Osteocyte (in vitro differentiated cells): ENCODE data around the gene DUOXA2. TPM values are rescaled to one million over a fixed set of nuclear protein-coding genes. Genes with fewer than 3 reads are reported as not detected.

Source experiments
- DNase-seq: peaks from one replicate; pipeline ENCODE4 v3.0.0; 2021; ENCODE audit warnings: mixed read lengths; ENCODE audit not compliant: unreplicated experiment; ENCODE audit errors: extremely low spot score
- H3K27ac Mint-ChIP-seq: one replicate; pipeline ENCODE4 v1.8.0; 2021; ENCODE audit warnings: mild to moderate bottlenecking, mixed read lengths; ENCODE audit not compliant: unreplicated experiment
- H3K27me3 Mint-ChIP-seq: one replicate; pipeline ENCODE4 v1.8.0; 2021; ENCODE audit warnings: mixed read lengths; ENCODE audit not compliant: unreplicated experiment
- H3K36me3 Mint-ChIP-seq: one replicate; pipeline ENCODE4 v1.8.0; 2021; ENCODE audit warnings: mixed read lengths; ENCODE audit not compliant: unreplicated experiment
- H3K4me1 Mint-ChIP-seq: one replicate; pipeline ENCODE4 v1.8.0; 2021; ENCODE audit warnings: mixed read lengths; ENCODE audit not compliant: unreplicated experiment
- H3K4me3 Mint-ChIP-seq: one replicate; pipeline ENCODE4 v1.8.0; 2021; ENCODE audit warnings: mild to moderate bottlenecking, moderate library complexity, mixed read lengths; ENCODE audit not compliant: unreplicated experiment
- H3K9me3 Mint-ChIP-seq: one replicate; pipeline ENCODE4 v1.8.0; 2021; ENCODE audit warnings: mixed read lengths; ENCODE audit not compliant: unreplicated experiment
- total RNA-seq: library from RNA; stranded (reverse); gene quantifications from 2 replicates; pipeline ENCODE4 v1.2.1, GENCODE V29; 2021
- TF ChIP-seq, protein P1 (sequence below): fragments of 200-600 bp; sonication (generic); IDR thresholded peaks from 2 replicates; pipeline ENCODE4 v1.5.0; 2021; ENCODE audit warnings: antibody characterized with exemption, mild to moderate bottlenecking, moderate library complexity

Gene DUOXA2
- total RNA-seq, 1 donor from 2014 or later, result not detected

DNA sequence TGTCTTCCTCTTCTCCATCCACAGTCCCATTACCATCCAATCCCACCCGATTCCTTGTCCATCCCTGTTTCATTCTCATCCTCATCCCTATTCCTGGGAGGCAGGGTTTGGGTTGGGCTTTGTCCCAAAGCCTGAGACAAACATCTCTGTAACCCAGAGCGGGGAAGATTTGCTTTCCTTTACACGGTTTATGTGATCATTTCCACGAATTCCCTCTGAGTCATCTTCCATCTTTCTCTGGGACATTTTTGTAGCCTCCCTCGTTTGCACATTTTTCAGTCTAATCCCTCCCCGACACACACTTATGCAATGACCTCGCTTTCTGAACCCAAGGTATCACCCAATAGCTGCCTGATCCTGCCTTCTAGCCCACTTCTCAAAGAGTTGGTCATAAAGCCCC is 23.0 kb upstream of the DUOXA2 start:
- H3K9me3 Mint-ChIP-seq, result no peaks in the 10 kb centered on the region
- no peaks in the 10 kb centered on the region for H3K36me3 Mint-ChIP-seq
- no peak for DNase-seq
- H3K4me3 Mint-ChIP-seq, result no peak overlapping the region
- H3K4me1 Mint-ChIP-seq, result no peaks in the 10 kb centered on the region
- peaks cover 47% of the 10 kb centered on the region for H3K27me3 Mint-ChIP-seq
- no peak overlapping the region for H3K27ac Mint-ChIP-seq
- TF ChIP-seq, protein P1, sequence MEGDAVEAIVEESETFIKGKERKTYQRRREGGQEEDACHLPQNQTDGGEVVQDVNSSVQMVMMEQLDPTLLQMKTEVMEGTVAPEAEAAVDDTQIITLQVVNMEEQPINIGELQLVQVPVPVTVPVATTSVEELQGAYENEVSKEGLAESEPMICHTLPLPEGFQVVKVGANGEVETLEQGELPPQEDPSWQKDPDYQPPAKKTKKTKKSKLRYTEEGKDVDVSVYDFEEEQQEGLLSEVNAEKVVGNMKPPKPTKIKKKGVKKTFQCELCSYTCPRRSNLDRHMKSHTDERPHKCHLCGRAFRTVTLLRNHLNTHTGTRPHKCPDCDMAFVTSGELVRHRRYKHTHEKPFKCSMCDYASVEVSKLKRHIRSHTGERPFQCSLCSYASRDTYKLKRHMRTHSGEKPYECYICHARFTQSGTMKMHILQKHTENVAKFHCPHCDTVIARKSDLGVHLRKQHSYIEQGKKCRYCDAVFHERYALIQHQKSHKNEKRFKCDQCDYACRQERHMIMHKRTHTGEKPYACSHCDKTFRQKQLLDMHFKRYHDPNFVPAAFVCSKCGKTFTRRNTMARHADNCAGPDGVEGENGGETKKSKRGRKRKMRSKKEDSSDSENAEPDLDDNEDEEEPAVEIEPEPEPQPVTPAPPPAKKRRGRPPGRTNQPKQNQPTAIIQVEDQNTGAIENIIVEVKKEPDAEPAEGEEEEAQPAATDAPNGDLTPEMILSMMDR, result no peak

GRCh38 chr15:45091576-45091975 is 22.6 kb upstream of the DUOXA2 start:
- DNase-seq, result no peak
- H3K27me3 Mint-ChIP-seq, result peaks cover 47% of the 10 kb centered on the region
- no peak overlapping the region for H3K27ac Mint-ChIP-seq
- no peaks in the 10 kb centered on the region for H3K4me1 Mint-ChIP-seq
- no peaks in the 10 kb centered on the region for H3K9me3 Mint-ChIP-seq
- TF ChIP-seq, protein P1, result no peak
- no peaks in the 10 kb centered on the region for H3K36me3 Mint-ChIP-seq
- no peak overlapping the region for H3K4me3 Mint-ChIP-seq

DNA sequence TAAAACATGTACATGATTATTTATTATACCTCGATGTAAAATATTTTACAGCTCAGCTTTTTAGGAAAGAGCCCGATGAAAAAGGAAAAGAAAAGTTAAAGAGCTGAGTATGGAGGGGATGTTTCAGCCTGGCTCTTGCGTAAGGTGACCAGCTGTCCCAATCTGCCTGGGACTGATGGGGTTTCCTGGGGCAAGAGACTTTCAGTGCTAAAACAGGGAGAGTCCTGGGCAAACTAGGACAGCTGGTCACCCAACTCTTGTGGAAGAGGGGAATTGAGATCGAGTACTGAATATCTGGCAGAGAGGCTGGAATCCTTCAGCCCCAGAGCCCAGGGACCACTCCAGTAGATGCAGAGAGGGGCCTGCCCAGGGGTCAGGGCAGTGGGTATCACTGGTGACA is 21.1 kb upstream of the DUOXA2 start:
- H3K36me3 Mint-ChIP-seq, result no peaks in the 10 kb centered on the region
- no peak overlapping the region for H3K4me3 Mint-ChIP-seq
- no peak overlapping the region for H3K27ac Mint-ChIP-seq
- no peaks in the 10 kb centered on the region for H3K4me1 Mint-ChIP-seq
- peaks cover 38% of the 10 kb centered on the region for H3K27me3 Mint-ChIP-seq
- H3K9me3 Mint-ChIP-seq, result no peaks in the 10 kb centered on the region
- DNase-seq, result no peak
- TF ChIP-seq, protein P1, result no peak

- Mint-ChIP-seq H3K9me3 (no peaks in the 10 kb centered on the region), H3K27ac (no peak overlapping the region), H3K27me3 (peaks cover 41% of the 10 kb centered on the region), H3K36me3 (no peaks in the 10 kb centered on the region), H3K4me1 (no peaks in the 10 kb centered on the region), H3K4me3 (no peak overlapping the region)
- DNase-seq, result no peak
- TF ChIP-seq, protein P1, result no peak
These were observed 20.3 kb upstream of the DUOXA2 start for GRCh38 chr15:45093622-45094357.

GRCh38 chr15:45094358-45094730 is 19.8 kb upstream of the DUOXA2 start:
- no peak overlapping the region for H3K4me3 Mint-ChIP-seq
- TF ChIP-seq, protein P1, result no peak
- H3K36me3 Mint-ChIP-seq, result no peaks in the 10 kb centered on the region
- no peaks in the 10 kb centered on the region for H3K9me3 Mint-ChIP-seq
- DNase-seq, result no peak
- H3K27me3 Mint-ChIP-seq, result peaks cover 39% of the 10 kb centered on the region
- H3K4me1 Mint-ChIP-seq, result no peaks in the 10 kb centered on the region
- H3K27ac Mint-ChIP-seq, result no peak overlapping the region
